ENCODE measurements around the gene POLR3K.

POLR3K gene

GRCh38 chr16:74747-75334, 21.4 kb upstream of the POLR3K start:
- no peak for TF ChIP-seq CTCF (IDR thresholded peaks at IDR 0.05; ENCODE audit: low read depth, low read length)
- no peak for DNase-seq (ENCODE audit: low read depth in 2 of 2)
- no peak overlapping the region for H3K4me3 ChIP-seq (replicated peaks in 1 of 2; ENCODE audit: low read depth in 2 of 2, low read length in 2 of 2)

GRCh38 chr16:74051-74746, 20.8 kb upstream of the POLR3K start:
- no peak for TF ChIP-seq CTCF (IDR thresholded peaks at IDR 0.05; ENCODE audit: low read depth, low read length)
- DNase-seq (ENCODE audit: low read depth in 2 of 2), result no peak
- H3K4me3 ChIP-seq (replicated peaks in 1 of 2; ENCODE audit: low read depth in 2 of 2, low read length in 2 of 2), result no peak overlapping the region

GRCh38 chr16:72561-73548, 19.4 kb upstream of the POLR3K start, which contains the start of gene RHBDF1:
Gene RHBDF1, minus strand, starts transcription at chr16:72631. Its CDS starts 7,616 bp downstream, at chr16:65015.
- peak; percentile 58 to 70 for DNase-seq (ENCODE audit: low read depth in 2 of 2)
- TF ChIP-seq CTCF (IDR thresholded peaks at IDR 0.05; ENCODE audit: low read depth, low read length), result no peak
- H3K4me3 ChIP-seq (replicated peaks in 1 of 2; ENCODE audit: low read depth in 2 of 2, low read length in 2 of 2), result peak within 1 kb of the TSS; percentile 70 to 73

- peak overlapping the region; percentile 70 to 73 for H3K4me3 ChIP-seq (replicated peaks in 1 of 2; ENCODE audit: low read depth in 2 of 2, low read length in 2 of 2)
- TF ChIP-seq CTCF (IDR thresholded peaks at IDR 0.05; ENCODE audit: low read depth, low read length), result peak; percentile 11
- peak; percentile 69 for DNase-seq (ENCODE audit: low read depth in 2 of 2)
Measured at GRCh38 chr16:71540-72401, 18.4 kb upstream of the POLR3K start.

- TF ChIP-seq CTCF (IDR thresholded peaks at IDR 0.05; ENCODE audit: low read depth, low read length), result no peak
- H3K4me3 ChIP-seq (replicated peaks in 1 of 2; ENCODE audit: low read depth in 2 of 2, low read length in 2 of 2), result peak overlapping the region; percentile 70 to 73
- DNase-seq (ENCODE audit: low read depth in 2 of 2), result no peak
Measured at GRCh38 chr16:71210-71539, 17.8 kb upstream of the POLR3K start.

GRCh38 chr16:69181-69580, 15.8 kb upstream of the POLR3K start:
- no peak for TF ChIP-seq CTCF (IDR thresholded peaks at IDR 0.05; ENCODE audit: low read depth, low read length)
- H3K4me3 ChIP-seq (replicated peaks in 1 of 2; ENCODE audit: low read depth in 2 of 2, low read length in 2 of 2), result no peak overlapping the region
- no peak for DNase-seq (ENCODE audit: low read depth in 2 of 2)

Data from cardiac fibroblast (primary cell).